MV-4-11 (cell line): ENCODE results near the gene RNU5D-1.
"Not testable (repeated sequence)": the region's sequence is repeated elsewhere in the genome, so short reads cannot be mapped to it uniquely, and the experiment has no call there.

ENCODE experiments used
- DNase-seq: peaks from one replicate; lab custom pipeline; 2025; lab: John Stamatoyannopoulos, UW

The RNU5D-1 gene

GRCh38 chr1:44699375-44699774, 31.6 kb downstream of the RNU5D-1 start:
- not testable (repeated sequence) for DNase-seq

GRCh38 chr1:44698138-44698537, 32.8 kb downstream of the RNU5D-1 start:
- DNase-seq, result peak; percentile 95

- peak; percentile 74 for DNase-seq
Observed at GRCh38 chr1:44696789-44697345, 34.1 kb downstream of the RNU5D-1 start.

- no peak for DNase-seq
Observed at GRCh38 chr1:44696101-44696500, 34.9 kb downstream of the RNU5D-1 start.

GRCh38 chr1:44695671-44696070, 35.3 kb downstream of the RNU5D-1 start:
- no peak for DNase-seq

GRCh38 chr1:44694863-44695478, 36.0 kb downstream of the RNU5D-1 start:
- DNase-seq, result no peak

- no peak for DNase-seq
Observed at GRCh38 chr1:44693900-44694299, 37.1 kb downstream of the RNU5D-1 start.

- peak; percentile 44 for DNase-seq
Observed at GRCh38 chr1:44693159-44693558, 37.8 kb downstream of the RNU5D-1 start.

GRCh38 chr1:44689447-44689765, 41.6 kb downstream of the RNU5D-1 start:
- no peak for DNase-seq

GRCh38 chr1:44688760-44689446, 42.1 kb downstream of the RNU5D-1 start:
- no peak for DNase-seq

- DNase-seq, result no peak
Observed at GRCh38 chr1:44685881-44686280, 45.1 kb downstream of the RNU5D-1 start.

GRCh38 chr1:44685218-44685617, 45.8 kb downstream of the RNU5D-1 start:
- DNase-seq, result no peak

- peak; percentile 68 for DNase-seq
Observed at GRCh38 chr1:44684525-44684924, 46.4 kb downstream of the RNU5D-1 start.

GRCh38 chr1:44682883-44683265, 48.1 kb downstream of the RNU5D-1 start:
- DNase-seq, result peak; percentile 88

- DNase-seq, result peak; percentile 19
Observed at GRCh38 chr1:44681905-44682882, 48.8 kb downstream of the RNU5D-1 start.
